HepG2 (cell line): ENCODE results near the gene AMER1.

Source experiments
- ARHGAP35 ChIP-seq: sonication (generic); formaldehyde crosslinking; IDR thresholded peaks from 2 replicates; pipeline ENCODE4 v1.9.0; 2022; ENCODE audit warnings: mild to moderate bottlenecking, inconsistent platforms, moderate library complexity, missing genetic modification reagents, borderline replicate concordance
- ATF6 ChIP-seq: sonication (generic); formaldehyde crosslinking; conservative IDR thresholded peaks from 2 replicates; pipeline ENCODE4 v1.4.0; 2020; ENCODE audit warnings: missing genetic modification reagents
- CCDC6 ChIP-seq: sonication (generic); formaldehyde crosslinking; IDR thresholded peaks from 2 replicates; pipeline ENCODE4 v1.8.1; 2022; ENCODE audit warnings: mild to moderate bottlenecking, missing genetic modification reagents, moderate library complexity
- CEBPB ChIP-seq: IDR thresholded peaks from 2 replicates; pipeline ENCODE4 v1.6.1; 2011; ENCODE audit warnings: low read depth, low read length, improper control_type of control experiment, borderline replicate concordance
- CTCF ChIP-seq: sonication (generic); formaldehyde crosslinking; IDR thresholded peaks from 2 replicates; pipeline ENCODE4 v1.5.0; 2020; ENCODE audit warnings: mild to moderate bottlenecking, missing genetic modification reagents, moderate library complexity
- FOXP1 ChIP-seq, 2 experiments: fragments of 450-650 bp in 1 of 2; IDR thresholded peaks; 2 replicates each; pipeline ENCODE4 v1.6.1; 2017 to 2018; ENCODE audit warnings: antibody characterized with exemption in 1 of 2
- HOXA7 ChIP-seq: sonication (generic); formaldehyde crosslinking; IDR thresholded peaks from 2 replicates; pipeline ENCODE4 v1.8.1; 2022; ENCODE audit warnings: mild to moderate bottlenecking, missing genetic modification reagents, moderate library complexity
- KLF9 ChIP-seq: IDR thresholded peaks from 2 replicates; pipeline ENCODE4 v1.6.1; 2016; ENCODE audit warnings: low read depth
- NFE2L2 ChIP-seq: fragments of 150-350 bp; IDR thresholded peaks from 2 replicates; pipeline ENCODE4 v1.6.1; 2014; ENCODE audit warnings: low read length

- TF ChIP-seq NFE2L2 (no peak), CCDC6 (CRISPR knock-in tag) (no peak), ATF6 (no peak), FOXP1 (IDR thresholded peaks at IDR 0.05) (no peak), FOXP1 (CRISPR knock-in tag; IDR thresholded peaks at IDR 0.05) (no peak), KLF9 (CRISPR knock-in tag) (no peak), HOXA7 (CRISPR knock-in tag) (no peak), ARHGAP35 (CRISPR knock-in tag) (no peak), CEBPB (no peak), CTCF (CRISPR knock-in tag) (no peak)
These were observed 16.6 kb downstream of the AMER1 start for GRCh38 chrX:64188901-64189300.
